ENCODE measurements around the gene RIC3.

The RIC3 gene

GRCh38 chr11:8126649-8127289 lies 42.1 kb downstream of the RIC3 start:
- no peak overlapping the region for H3K4me3 ChIP-seq (ENCODE audit: control insufficient read depth in 1 of 7, extremely low read depth in 1 of 7, insufficient read depth in 4 of 7, low read depth in 2 of 7, low read length in 6 of 7)
- no peak for DNase-seq
- H3K27ac ChIP-seq (ENCODE audit: insufficient read depth in 1 of 2, low read depth in 1 of 2, low read length in 2 of 2, poor library complexity in 1 of 2, severe bottlenecking in 2 of 2) = no peak overlapping the region
- H3K4me1 ChIP-seq (ENCODE audit: control extremely low read depth in 1 of 4, control insufficient read depth in 4 of 4, insufficient read depth in 4 of 4, low read length in 3 of 4) = no peaks in the 10 kb centered on the region
- ChIA-PET POLR2A (no interaction called here), CTCF (no interaction called here)
- H3K27me3 ChIP-seq (replicated peaks in 2 of 5; ENCODE audit: control insufficient read depth in 4 of 5, insufficient read depth in 5 of 5, low read length in 4 of 5) = no peaks in the 10 kb centered on the region
- H3K36me3 ChIP-seq (ENCODE audit: control insufficient read depth in 4 of 4, insufficient read depth in 4 of 4, low read length in 3 of 4) = peaks cover 0 to 2% (median 0%) of the 10 kb centered on the region in 4 experiments
- 100% methylated on average over 4 of the region's 8 CpGs for WGBS (ENCODE audit: insufficient coverage)
- H3K9me3 ChIP-seq (ENCODE audit: control extremely low read depth in 1 of 5, control insufficient read depth in 4 of 5, insufficient read depth in 2 of 5, low read depth in 1 of 5, low read length in 4 of 5) = no peaks in the 10 kb centered on the region

- no peaks in the 10 kb centered on the region for H3K9me3 ChIP-seq (ENCODE audit: control extremely low read depth in 1 of 5, control insufficient read depth in 4 of 5, insufficient read depth in 2 of 5, low read depth in 1 of 5, low read length in 4 of 5)
- no peak for DNase-seq
- no peak overlapping the region for H3K27ac ChIP-seq (ENCODE audit: insufficient read depth in 1 of 2, low read depth in 1 of 2, low read length in 2 of 2, poor library complexity in 1 of 2, severe bottlenecking in 2 of 2)
- H3K36me3 ChIP-seq (ENCODE audit: control insufficient read depth in 4 of 4, insufficient read depth in 4 of 4, low read length in 3 of 4) = peaks cover 0 to 2% (median 0%) of the 10 kb centered on the region in 4 experiments
- CTCF ChIA-PET = no interaction called here
- no peaks in the 10 kb centered on the region for H3K27me3 ChIP-seq (replicated peaks in 2 of 5; ENCODE audit: control insufficient read depth in 4 of 5, insufficient read depth in 5 of 5, low read length in 4 of 5)
- no CpG with 5 or more reads among the region's 1 CpG for WGBS (ENCODE audit: insufficient coverage)
- H3K4me3 ChIP-seq (ENCODE audit: control insufficient read depth in 1 of 7, extremely low read depth in 1 of 7, insufficient read depth in 4 of 7, low read depth in 2 of 7, low read length in 6 of 7) = no peak overlapping the region
- no peaks in the 10 kb centered on the region for H3K4me1 ChIP-seq (ENCODE audit: control extremely low read depth in 1 of 4, control insufficient read depth in 4 of 4, insufficient read depth in 4 of 4, low read length in 3 of 4)
- POLR2A ChIA-PET = no interaction called here
These were observed 46.6 kb downstream of the RIC3 start for GRCh38 chr11:8122173-8122764.

- DNase-seq = no peak
- ChIA-PET CTCF (interaction anchor here (1.3 kb wide), 1 partner anchor 13 kb away, joined by 6 read pairs; no protein-coding TSS in a partner anchor), POLR2A (no interaction called here)
- H3K36me3 ChIP-seq (ENCODE audit: control insufficient read depth in 4 of 4, insufficient read depth in 4 of 4, low read length in 3 of 4) = peaks cover 0 to 14% (median 0%) of the 10 kb centered on the region in 4 experiments
- H3K9me3 ChIP-seq (ENCODE audit: control extremely low read depth in 1 of 5, control insufficient read depth in 4 of 5, insufficient read depth in 2 of 5, low read depth in 1 of 5, low read length in 4 of 5) = peaks cover 0 to 8% (median 0%) of the 10 kb centered on the region in 5 experiments
- 98% methylated on average over 7 of the region's 8 CpGs for WGBS (ENCODE audit: insufficient coverage)
- H3K27me3 ChIP-seq (replicated peaks in 2 of 5; ENCODE audit: control insufficient read depth in 4 of 5, insufficient read depth in 5 of 5, low read length in 4 of 5) = no peaks in the 10 kb centered on the region
- no peaks in the 10 kb centered on the region for H3K4me1 ChIP-seq (ENCODE audit: control extremely low read depth in 1 of 4, control insufficient read depth in 4 of 4, insufficient read depth in 4 of 4, low read length in 3 of 4)
- no peak overlapping the region for H3K27ac ChIP-seq (ENCODE audit: insufficient read depth in 1 of 2, low read depth in 1 of 2, low read length in 2 of 2, poor library complexity in 1 of 2, severe bottlenecking in 2 of 2)
- H3K4me3 ChIP-seq (ENCODE audit: control insufficient read depth in 1 of 7, extremely low read depth in 1 of 7, insufficient read depth in 4 of 7, low read depth in 2 of 7, low read length in 6 of 7) = no peak overlapping the region
These were observed 57.2 kb downstream of the RIC3 start for GRCh38 chr11:8111636-8112035.

GRCh38 chr11:8110396-8110795 lies 58.4 kb downstream of the RIC3 start:
- no peaks in the 10 kb centered on the region for H3K27me3 ChIP-seq (replicated peaks in 2 of 5; ENCODE audit: control insufficient read depth in 4 of 5, insufficient read depth in 5 of 5, low read length in 4 of 5)
- no peak overlapping the region for H3K27ac ChIP-seq (ENCODE audit: insufficient read depth in 1 of 2, low read depth in 1 of 2, low read length in 2 of 2, poor library complexity in 1 of 2, severe bottlenecking in 2 of 2)
- H3K4me3 ChIP-seq (ENCODE audit: control insufficient read depth in 1 of 7, extremely low read depth in 1 of 7, insufficient read depth in 4 of 7, low read depth in 2 of 7, low read length in 6 of 7) = no peak overlapping the region
- peaks cover 0 to 18% (median 0%) of the 10 kb centered on the region in 4 experiments for H3K36me3 ChIP-seq (ENCODE audit: control insufficient read depth in 4 of 4, insufficient read depth in 4 of 4, low read length in 3 of 4)
- POLR2A ChIA-PET = no interaction called here
- WGBS (ENCODE audit: insufficient coverage) = 98% methylated on average over 4 of the region's 4 CpGs
- DNase-seq = no peak
- CTCF ChIA-PET = interaction anchor here (1.0 kb wide), 1 partner anchor 104 kb away, joined by 4 read pairs; no protein-coding TSS in a partner anchor
- peaks cover 0 to 4% (median 0%) of the 10 kb centered on the region in 5 experiments for H3K9me3 ChIP-seq (ENCODE audit: control extremely low read depth in 1 of 5, control insufficient read depth in 4 of 5, insufficient read depth in 2 of 5, low read depth in 1 of 5, low read length in 4 of 5)
- H3K4me1 ChIP-seq (ENCODE audit: control extremely low read depth in 1 of 4, control insufficient read depth in 4 of 4, insufficient read depth in 4 of 4, low read length in 3 of 4) = no peaks in the 10 kb centered on the region

- Histone ChIP-seq H3K4me3 (ENCODE audit: control insufficient read depth in 1 of 7, extremely low read depth in 1 of 7, insufficient read depth in 4 of 7, low read depth in 2 of 7, low read length in 6 of 7) (no peak overlapping the region), H3K27me3 (replicated peaks in 2 of 5; ENCODE audit: control insufficient read depth in 4 of 5, insufficient read depth in 5 of 5, low read length in 4 of 5) (no peaks in the 10 kb centered on the region), H3K9me3 (ENCODE audit: control extremely low read depth in 1 of 5, control insufficient read depth in 4 of 5, insufficient read depth in 2 of 5, low read depth in 1 of 5, low read length in 4 of 5) (peaks cover 0 to 4% (median 0%) of the 10 kb centered on the region in 5 experiments), H3K36me3 (ENCODE audit: control insufficient read depth in 4 of 4, insufficient read depth in 4 of 4, low read length in 3 of 4) (peaks cover 0 to 18% (median 0%) of the 10 kb centered on the region in 4 experiments), H3K4me1 (ENCODE audit: control extremely low read depth in 1 of 4, control insufficient read depth in 4 of 4, insufficient read depth in 4 of 4, low read length in 3 of 4) (no peaks in the 10 kb centered on the region), H3K27ac (ENCODE audit: insufficient read depth in 1 of 2, low read depth in 1 of 2, low read length in 2 of 2, poor library complexity in 1 of 2, severe bottlenecking in 2 of 2) (no peak overlapping the region)
- ChIA-PET POLR2A (no interaction called here), CTCF (interaction anchor here (1.0 to 3.1 kb wide), 4 partner anchors 11 to 103 kb away, joined by 3 to 23 read pairs (median 4); no protein-coding TSS in a partner anchor)
- DNase-seq = no peak
These were observed 59.1 kb downstream of the RIC3 start for GRCh38 chr11:8109675-8110074.

- ChIA-PET CTCF (interaction anchor here (0.7 to 3.1 kb wide), 4 partner anchors 9 to 102 kb away, joined by 3 to 23 read pairs (median 4); no protein-coding TSS in a partner anchor), POLR2A (no interaction called here)
- DNase-seq = no peak
- Histone ChIP-seq H3K27me3 (replicated peaks in 2 of 5; ENCODE audit: control insufficient read depth in 4 of 5, insufficient read depth in 5 of 5, low read length in 4 of 5) (no peaks in the 10 kb centered on the region), H3K9me3 (ENCODE audit: control extremely low read depth in 1 of 5, control insufficient read depth in 4 of 5, insufficient read depth in 2 of 5, low read depth in 1 of 5, low read length in 4 of 5) (no peaks in the 10 kb centered on the region), H3K4me3 (ENCODE audit: control insufficient read depth in 1 of 7, extremely low read depth in 1 of 7, insufficient read depth in 4 of 7, low read depth in 2 of 7, low read length in 6 of 7) (no peak overlapping the region), H3K4me1 (ENCODE audit: control extremely low read depth in 1 of 4, control insufficient read depth in 4 of 4, insufficient read depth in 4 of 4, low read length in 3 of 4) (no peaks in the 10 kb centered on the region), H3K27ac (ENCODE audit: insufficient read depth in 1 of 2, low read depth in 1 of 2, low read length in 2 of 2, poor library complexity in 1 of 2, severe bottlenecking in 2 of 2) (no peak overlapping the region), H3K36me3 (ENCODE audit: control insufficient read depth in 4 of 4, insufficient read depth in 4 of 4, low read length in 3 of 4) (peaks cover 0 to 23% (median 2%) of the 10 kb centered on the region in 4 experiments)
- WGBS (ENCODE audit: insufficient coverage) = 79% methylated on average over 2 of the region's 2 CpGs
These were observed 60.4 kb downstream of the RIC3 start for GRCh38 chr11:8108421-8108820.

- CTCF ChIA-PET = interaction anchor here (1.6 to 3.1 kb wide), 3 partner anchors 9 to 74 kb away, joined by 4 to 23 read pairs (median 6); no protein-coding TSS in a partner anchor
These were observed 61.2 kb downstream of the RIC3 start for GRCh38 chr11:8107642-8108041.

More at GRCh38 chr11:8107642-8108041, 61.2 kb downstream of the RIC3 start:
- H3K36me3 ChIP-seq (ENCODE audit: control insufficient read depth in 4 of 4, insufficient read depth in 4 of 4, low read length in 3 of 4) = peaks cover 0 to 25% (median 3%) of the 10 kb centered on the region in 4 experiments
- H3K4me3 ChIP-seq (ENCODE audit: control insufficient read depth in 1 of 7, extremely low read depth in 1 of 7, insufficient read depth in 4 of 7, low read depth in 2 of 7, low read length in 6 of 7) = no peak overlapping the region
- H3K27ac ChIP-seq (ENCODE audit: insufficient read depth in 1 of 2, low read depth in 1 of 2, low read length in 2 of 2, poor library complexity in 1 of 2, severe bottlenecking in 2 of 2) = no peak overlapping the region
- H3K9me3 ChIP-seq (ENCODE audit: control extremely low read depth in 1 of 5, control insufficient read depth in 4 of 5, insufficient read depth in 2 of 5, low read depth in 1 of 5, low read length in 4 of 5) = no peaks in the 10 kb centered on the region
- 96% methylated on average over 2 of the region's 5 CpGs for WGBS (ENCODE audit: insufficient coverage)
- POLR2A ChIA-PET = no interaction called here
- peaks cover 0 to 3% (median 0%) of the 10 kb centered on the region in 5 experiments for H3K27me3 ChIP-seq (replicated peaks in 2 of 5; ENCODE audit: control insufficient read depth in 4 of 5, insufficient read depth in 5 of 5, low read length in 4 of 5)
- DNase-seq = no peak
- H3K4me1 ChIP-seq (ENCODE audit: control extremely low read depth in 1 of 4, control insufficient read depth in 4 of 4, insufficient read depth in 4 of 4, low read length in 3 of 4) = no peaks in the 10 kb centered on the region
